Thoracic aorta (tissue), 2 donors: ENCODE results near the gene SSTR3. TPM values are rescaled to one million over a fixed set of nuclear protein-coding genes. Genes with fewer than 3 reads are reported as not detected.
"Not testable (repeated sequence)": the region's sequence is repeated elsewhere in the genome, so short reads cannot be mapped to it uniquely, and the experiment has no call there.

Experiments used
- ATAC-seq: fragments of 150-250 bp; one replicate; pipeline ENCODE4 v1.8.0; 2017; ENCODE audit warnings: low read depth; ENCODE audit not compliant: insufficient number of reproducible peaks, low FRiP score
- DNase-seq: peaks from one replicate; pipeline ENCODE4 v3.0.0-alpha.2; 2020; ENCODE audit warnings: low spot score
- H3K27ac ChIP-seq, 2 donors: fragments of 200-600 bp; sonication (generic); 1 replicate in 1 of 2; 2 replicates in 1 of 2; pipeline ENCODE4 v1.5.1; 2016; ENCODE audit warnings: mild to moderate bottlenecking in 2 of 2, moderate library complexity in 2 of 2
- H3K27me3 ChIP-seq: fragments of 200-600 bp; sonication (generic); replicated peaks from 2 replicates; pipeline ENCODE4 v1.6.0; 2016; ENCODE audit warnings: mild to moderate bottlenecking; ENCODE audit not compliant: insufficient read depth
- H3K36me3 ChIP-seq: fragments of 200-600 bp; sonication (generic); one replicate; pipeline ENCODE4 v1.5.1; 2016
- H3K4me1 ChIP-seq, 2 donors: fragments of 200-600 bp; sonication (generic); 1 replicate in 1 of 2; 2 replicates in 1 of 2; pipeline versions ENCODE4 v1.5.1 to v1.6.0; 2016; ENCODE audit warnings: low read depth in 2 of 2, mild to moderate bottlenecking in 1 of 2; ENCODE audit not compliant: control insufficient read depth in 1 of 2
- H3K4me3 ChIP-seq: fragments of 200-600 bp; sonication (generic); 2 replicates; pipeline ENCODE4 v1.5.1; 2016; ENCODE audit warnings: mild to moderate bottlenecking
- H3K9me3 ChIP-seq: fragments of 200-600 bp; sonication (generic); 2 replicates; pipeline ENCODE4 v1.5.1; 2016
- CTCF ChIP-seq: fragments of 200-600 bp; sonication (generic); IDR thresholded peaks from one replicate; pipeline ENCODE4 v1.5.1; 2019; ENCODE audit warnings: antibody characterized with exemption
- total RNA-seq, 2 donors: library from RNA; depleted of rRNA; stranded (reverse); fragments of >200 nt; gene quantifications; one replicate each; pipeline versions ENCODE4 v1.1.0 to v1.2.3, GENCODE V29; 2016

The SSTR3 gene
- total RNA-seq, 2 donors from 2014 or later: not detected

GRCh38 chr22:37237371-37238268, 25.3 kb upstream of the SSTR3 start:
- H3K27me3 ChIP-seq: no peaks in the 10 kb centered on the region
- H3K36me3 ChIP-seq: no peaks in the 10 kb centered on the region
- H3K27ac ChIP-seq: no peak overlapping the region
- no peak overlapping the region for H3K4me3 ChIP-seq
- DNase-seq (no peak), ATAC-seq (no peak)
- TF ChIP-seq CTCF: no peak
- no peaks in the 10 kb centered on the region for H3K9me3 ChIP-seq
- no peaks in the 10 kb centered on the region for H3K4me1 ChIP-seq

GRCh38 chr22:37235897-37236607, 23.8 kb upstream of the SSTR3 start:
- Histone ChIP-seq H3K9me3 (no peaks in the 10 kb centered on the region), H3K4me3 (no peak overlapping the region), H3K4me1 (no peaks in the 10 kb centered on the region), H3K27me3 (no peaks in the 10 kb centered on the region), H3K36me3 (no peaks in the 10 kb centered on the region), H3K27ac (no peak overlapping the region)
- TF ChIP-seq CTCF: no peak
- DNase-seq (no peak), ATAC-seq (no peak)

- Histone ChIP-seq H3K4me3 (no peak overlapping the region), H3K27me3 (no peaks in the 10 kb centered on the region), H3K4me1 (no peaks in the 10 kb centered on the region), H3K9me3 (no peaks in the 10 kb centered on the region), H3K36me3 (no peaks in the 10 kb centered on the region), H3K27ac (no peak overlapping the region)
- DNase-seq (no peak), ATAC-seq (no peak)
- no peak for TF ChIP-seq CTCF
Measured at GRCh38 chr22:37234736-37235711, 22.7 kb upstream of the SSTR3 start.

GRCh38 chr22:37233751-37234631, 21.7 kb upstream of the SSTR3 start:
- no peaks in the 10 kb centered on the region for H3K27me3 ChIP-seq
- H3K27ac ChIP-seq: no peak overlapping the region
- peaks cover 2 to 4% of the 10 kb centered on the region in 2 donors for H3K4me1 ChIP-seq
- ATAC-seq (no peak), DNase-seq (no peak)
- no peak for TF ChIP-seq CTCF
- no peak overlapping the region for H3K4me3 ChIP-seq
- H3K36me3 ChIP-seq: no peaks in the 10 kb centered on the region
- H3K9me3 ChIP-seq: no peaks in the 10 kb centered on the region

GRCh38 chr22:37233371-37233750, 21.1 kb upstream of the SSTR3 start:
- not testable (repeated sequence) for H3K4me1 ChIP-seq, DNase-seq

More at GRCh38 chr22:37233371-37233750, 21.1 kb upstream of the SSTR3 start:
- not testable (repeated sequence) for H3K36me3 ChIP-seq, H3K27me3 ChIP-seq, H3K4me3 ChIP-seq, H3K9me3 ChIP-seq, ATAC-seq, H3K27ac ChIP-seq
